Fibroblast of lung (primary cell): Measurements from ENCODE around the gene SRPX. TPM values are rescaled to one million over a fixed set of nuclear protein-coding genes. Genes with fewer than 3 reads are reported as not detected.

Source experiments
- DNase-seq, 2 donors: peaks; one replicate each; pipeline versions ENCODE4 v3.0.0 to v3.0.0-alpha.2; 2010; ENCODE audit warnings: low read depth in 2 of 2
- H2AFZ ChIP-seq: 2 replicates; pipeline ENCODE4 v1.5.1; 2012; ENCODE audit warnings: low read length, control low read depth, inconsistent platforms
- H3K27ac ChIP-seq: 2 replicates; pipeline ENCODE4 v1.5.1; 2011; ENCODE audit warnings: low read length, control low read depth; ENCODE audit not compliant: insufficient read depth
- H3K27me3 ChIP-seq: 2 replicates; pipeline ENCODE4 v1.5.1; 2011; ENCODE audit warnings: mild to moderate bottlenecking, low read length; ENCODE audit not compliant: control insufficient read depth, insufficient read depth
- H3K36me3 ChIP-seq: 2 replicates; pipeline ENCODE4 v1.5.1; 2011; ENCODE audit warnings: low read length; ENCODE audit not compliant: control insufficient read depth, insufficient read depth
- H3K4me1 ChIP-seq: 2 replicates; pipeline ENCODE4 v1.5.1; 2011; ENCODE audit warnings: low read length; ENCODE audit not compliant: control insufficient read depth, insufficient read depth; ENCODE audit errors: extremely low read depth
- H3K4me2 ChIP-seq: 2 replicates; pipeline ENCODE4 v1.5.1; 2011; ENCODE audit warnings: low read length, control low read depth; ENCODE audit not compliant: insufficient read depth; ENCODE audit errors: extremely low read depth
- H3K4me3 ChIP-seq, 4 experiments: fragments of 200-600 bp in 1 of 4; sonication (generic) in 1 of 4; replicated peaks in 1 of 4; 2 replicates each; pipeline ENCODE4 v1.5.1; 2011 to 2016; ENCODE audit warnings: low read length in 4 of 4, low read depth in 3 of 4, mild to moderate bottlenecking in 3 of 4, control low read depth in 2 of 4, inconsistent platforms in 1 of 4, mixed read lengths in 1 of 4; ENCODE audit not compliant: insufficient read depth in 1 of 4; ENCODE audit errors: control extremely low read depth in 1 of 4
- H3K79me2 ChIP-seq: 2 replicates; pipeline ENCODE4 v1.5.1; 2012; ENCODE audit warnings: mild to moderate bottlenecking, low read length, inconsistent platforms; ENCODE audit not compliant: control insufficient read depth, insufficient read depth
- H3K9ac ChIP-seq: 2 replicates; pipeline ENCODE4 v1.5.1; 2011; ENCODE audit warnings: mild to moderate bottlenecking, low read length, control low read depth; ENCODE audit not compliant: insufficient read depth
- H3K9me3 ChIP-seq: 2 replicates; pipeline ENCODE4 v1.5.1; 2012; ENCODE audit warnings: low read depth, low read length; ENCODE audit not compliant: control insufficient read depth, insufficient read depth
- H4K20me1 ChIP-seq: 2 replicates; pipeline ENCODE4 v1.5.1; 2011; ENCODE audit warnings: low read length; ENCODE audit not compliant: control insufficient read depth, insufficient read depth; ENCODE audit errors: extremely low read depth
- EZH2 ChIP-seq: IDR thresholded peaks from 2 replicates; pipeline ENCODE4 v1.5.1; 2012; ENCODE audit warnings: low read length, control low read depth, mild to moderate bottlenecking; ENCODE audit errors: missing control alignments
- polyA plus RNA-seq, 2 donors: library from polyadenylated mRNA; depleted of rRNA in 1 of 2; stranded (reverse) in 1 of 2; unstranded in 1 of 2; fragments of >200 nt; gene quantifications; 2 replicates each; pipeline ENCODE4 v1.2.1, GENCODE V29; 2011 to 2012; ENCODE audit warnings: missing spikeins in 1 of 2
- total RNA-seq: library from RNA; depleted of rRNA; stranded (reverse); fragments of >200 nt; gene quantifications from 2 replicates; pipeline ENCODE4 v1.2.1, GENCODE V29; 2014
- TF ChIP-seq, protein P1 (sequence below), 2 donors: IDR thresholded peaks in 1 of 2; conservative IDR thresholded peaks in 1 of 2; 1 replicate in 1 of 2; 2 replicates in 1 of 2; pipeline ENCODE4 v1.5.1; 2011 to 2012; ENCODE audit warnings: low read length in 2 of 2, control low read depth in 1 of 2, inconsistent platforms in 1 of 2, low read depth in 1 of 2, mild to moderate bottlenecking in 1 of 2

The SRPX gene
- total and polyA plus RNA-seq, 2 donors (not counting 1 experiment from before 2014, with no cell fraction given), result 84.9 to 141 TPM

DNA sequence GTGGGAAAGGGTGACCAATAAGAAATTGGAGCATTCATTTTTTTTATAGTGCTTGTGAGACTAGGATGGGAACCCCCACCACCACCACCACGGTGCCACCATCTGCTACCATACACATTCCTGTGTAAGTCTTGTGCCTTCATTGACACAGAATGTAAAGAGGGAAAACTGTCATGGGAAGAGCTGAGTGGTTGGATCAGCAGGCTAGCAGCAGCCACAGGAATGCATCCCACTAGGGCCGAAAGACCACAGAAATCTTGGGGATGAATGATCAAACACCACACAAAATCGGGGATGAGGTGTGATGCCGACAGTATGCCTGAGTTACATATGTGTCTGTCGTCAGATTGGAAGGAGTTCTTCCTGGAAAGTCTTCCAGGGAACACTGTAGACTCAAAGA, 69.2 kb downstream of the SRPX start:
- peak in 1 of 2 donors; percentile 90 for DNase-seq
- Histone ChIP-seq H3K4me2 (no peak overlapping the region), H3K4me3 (no peak overlapping the region), H3K79me2 (no peaks in the 10 kb centered on the region), H3K9ac (no peak overlapping the region), H3K27ac (no peak overlapping the region), H3K9me3 (no peaks in the 10 kb centered on the region), H3K36me3 (no peaks in the 10 kb centered on the region), H3K27me3 (no peaks in the 10 kb centered on the region), H4K20me1 (no peaks in the 10 kb centered on the region), H3K4me1 (no peaks in the 10 kb centered on the region), H2AFZ (no peak overlapping the region)
- TF ChIP-seq, protein P1, sequence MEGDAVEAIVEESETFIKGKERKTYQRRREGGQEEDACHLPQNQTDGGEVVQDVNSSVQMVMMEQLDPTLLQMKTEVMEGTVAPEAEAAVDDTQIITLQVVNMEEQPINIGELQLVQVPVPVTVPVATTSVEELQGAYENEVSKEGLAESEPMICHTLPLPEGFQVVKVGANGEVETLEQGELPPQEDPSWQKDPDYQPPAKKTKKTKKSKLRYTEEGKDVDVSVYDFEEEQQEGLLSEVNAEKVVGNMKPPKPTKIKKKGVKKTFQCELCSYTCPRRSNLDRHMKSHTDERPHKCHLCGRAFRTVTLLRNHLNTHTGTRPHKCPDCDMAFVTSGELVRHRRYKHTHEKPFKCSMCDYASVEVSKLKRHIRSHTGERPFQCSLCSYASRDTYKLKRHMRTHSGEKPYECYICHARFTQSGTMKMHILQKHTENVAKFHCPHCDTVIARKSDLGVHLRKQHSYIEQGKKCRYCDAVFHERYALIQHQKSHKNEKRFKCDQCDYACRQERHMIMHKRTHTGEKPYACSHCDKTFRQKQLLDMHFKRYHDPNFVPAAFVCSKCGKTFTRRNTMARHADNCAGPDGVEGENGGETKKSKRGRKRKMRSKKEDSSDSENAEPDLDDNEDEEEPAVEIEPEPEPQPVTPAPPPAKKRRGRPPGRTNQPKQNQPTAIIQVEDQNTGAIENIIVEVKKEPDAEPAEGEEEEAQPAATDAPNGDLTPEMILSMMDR (conservative IDR thresholded peaks at IDR 0.05 in 1 of 2, IDR thresholded peaks at IDR 0.05 in 1 of 2; ENCODE audit: low read depth in 1 of 2, low read length in 2 of 2), result no peak
- TF ChIP-seq EZH2, result no peak

DNA sequence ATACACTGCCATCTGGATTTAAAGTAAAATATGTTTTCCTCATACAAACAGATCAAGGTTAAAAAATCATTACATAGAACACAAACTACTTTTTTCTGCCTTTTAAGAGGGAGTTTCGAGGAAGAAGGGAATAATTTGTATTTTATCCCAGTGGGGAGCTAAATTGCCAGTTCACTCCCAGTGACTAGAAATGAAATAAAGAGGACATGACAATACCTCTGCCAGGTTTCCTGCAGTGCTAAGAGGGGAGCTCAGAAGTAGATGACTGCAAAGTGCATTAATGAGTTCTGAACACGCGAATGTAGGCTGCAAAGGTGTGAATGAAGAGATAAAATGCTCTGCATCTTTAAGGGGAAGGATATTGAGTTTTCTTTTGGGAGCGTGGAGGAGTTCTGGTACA, 69.7 kb downstream of the SRPX start:
- TF ChIP-seq EZH2, result no peak
- TF ChIP-seq, protein P1 (conservative IDR thresholded peaks at IDR 0.05 in 1 of 2, IDR thresholded peaks at IDR 0.05 in 1 of 2; ENCODE audit: low read depth in 1 of 2, low read length in 2 of 2), result no peak

DNA sequence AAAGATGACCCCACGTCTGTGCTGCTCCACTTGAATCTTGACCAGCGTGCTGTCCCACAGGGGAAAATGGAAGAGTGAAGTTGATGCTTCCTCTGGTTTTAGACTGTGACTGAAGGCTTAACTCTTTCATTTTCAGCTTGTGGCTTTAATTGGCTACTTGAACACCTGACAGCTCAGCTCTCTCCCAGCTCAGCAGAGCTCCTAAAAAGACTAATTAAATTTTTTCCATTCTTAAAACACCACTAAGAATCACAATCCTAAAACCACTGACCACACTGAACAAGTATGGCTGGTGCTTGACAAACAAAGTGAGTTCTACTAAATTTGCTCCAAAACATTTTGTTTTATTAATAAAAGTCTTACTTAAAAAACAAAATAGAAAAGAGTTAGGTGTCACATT, 71.7 kb downstream of the SRPX start:
- H3K79me2 ChIP-seq, result no peaks in the 10 kb centered on the region
- H4K20me1 ChIP-seq, result no peaks in the 10 kb centered on the region

More for the DNA sequence above, 69.7 kb downstream of the SRPX start:
- no peaks in the 10 kb centered on the region for H3K36me3 ChIP-seq
- H3K4me1 ChIP-seq, result no peaks in the 10 kb centered on the region
- no peak overlapping the region for H3K4me2 ChIP-seq
- no peak overlapping the region for H3K27ac ChIP-seq
- no peak overlapping the region for H3K4me3 ChIP-seq
- no peaks in the 10 kb centered on the region for H3K9me3 ChIP-seq
- H3K9ac ChIP-seq, result no peak overlapping the region
- DNase-seq, result no peak
- H3K79me2 ChIP-seq, result no peaks in the 10 kb centered on the region
- H3K27me3 ChIP-seq, result no peaks in the 10 kb centered on the region
- H2AFZ ChIP-seq, result no peak overlapping the region
- no peaks in the 10 kb centered on the region for H4K20me1 ChIP-seq

More for the DNA sequence above, 71.7 kb downstream of the SRPX start:
- Histone ChIP-seq H3K4me2 (no peak overlapping the region), H3K27me3 (no peaks in the 10 kb centered on the region), H3K9ac (no peak overlapping the region), H3K4me3 (no peak overlapping the region), H2AFZ (no peak overlapping the region), H3K27ac (no peak overlapping the region), H3K36me3 (no peaks in the 10 kb centered on the region), H3K9me3 (no peaks in the 10 kb centered on the region), H3K4me1 (no peaks in the 10 kb centered on the region)
- peak in 1 of 2 donors; percentile 57 for DNase-seq
- no peak for TF ChIP-seq EZH2
- TF ChIP-seq, protein P1 (conservative IDR thresholded peaks at IDR 0.05 in 1 of 2, IDR thresholded peaks at IDR 0.05 in 1 of 2; ENCODE audit: low read depth in 1 of 2, low read length in 2 of 2), result no peak
